T47D (cell line): ENCODE results near the gene PIN4.

ENCODE experiments used
- DNase-seq, 2 experiments: peaks; one replicate each; pipeline versions ENCODE4 v3.0.0 to v3.0.0-alpha.2; 2011 to 2012; ENCODE audit warnings: low read depth in 1 of 2, low spot score in 1 of 2
- JUND ChIP-seq: IDR thresholded peaks from 2 replicates; pipeline ENCODE4 v1.6.1; 2012; ENCODE audit warnings: low read depth
- in situ Hi-C: cut with HindIII; loops from 2 replicates; pipeline ENCODE4 v1.10.0; 2016; ENCODE audit warnings: low sequenced_read_pairs, low pct_unique_long_range_greater_than_20kb

Gene PIN4

DNA sequence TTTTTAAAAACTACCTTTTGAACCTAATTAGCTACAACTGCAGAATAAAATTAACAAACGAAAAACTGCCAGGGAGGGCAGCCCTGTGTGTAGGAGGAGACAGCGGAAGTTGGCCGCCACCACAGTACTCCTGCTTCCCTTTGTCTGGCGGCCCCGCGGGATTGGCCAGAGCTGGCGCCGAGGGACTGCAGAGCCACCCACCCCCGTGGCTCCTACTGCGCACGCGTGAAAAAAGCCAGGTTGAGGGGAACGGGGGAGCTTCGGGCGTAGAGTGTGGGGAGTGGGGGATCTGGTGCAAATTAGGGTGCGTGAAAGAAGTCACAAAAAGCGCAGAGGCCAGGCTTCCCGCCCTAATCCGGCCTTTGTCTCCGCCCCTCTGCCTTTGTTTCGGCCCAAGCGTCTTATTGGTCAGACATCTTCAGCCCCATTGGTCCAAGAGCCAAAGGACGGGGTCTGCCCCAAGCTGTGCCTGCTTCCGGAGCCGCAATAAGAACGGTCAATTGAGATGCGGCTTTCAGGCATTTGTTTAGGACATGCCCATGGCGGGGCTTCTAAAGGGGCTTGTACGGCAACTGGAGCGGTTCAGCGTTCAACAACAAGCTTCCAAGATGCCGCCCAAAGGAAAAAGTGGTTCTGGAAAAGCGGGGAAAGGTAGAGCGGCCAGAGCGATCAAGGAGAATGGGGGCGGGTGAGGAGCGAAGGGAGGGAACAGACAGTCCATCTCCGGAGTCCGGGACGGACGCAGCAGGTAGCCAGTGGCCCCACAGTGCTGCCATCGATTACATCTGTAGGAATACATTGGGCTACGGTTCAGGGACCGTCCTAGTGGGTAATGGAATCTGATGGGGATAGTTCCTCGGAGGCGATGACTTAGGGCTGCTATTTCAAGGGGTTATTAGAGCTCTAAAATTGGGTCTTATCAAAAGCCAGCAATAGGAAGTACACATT, at the start of gene PIN4:
Gene PIN4, plus strand, starts transcription at position 580 of the 948 bp plus-strand sequence. Its CDS starts 29 bp downstream, at position 609.
- in situ Hi-C loops, result no loop called here
- DNase-seq, result peak; percentile 50 to 95
- TF ChIP-seq JUND, result no peak

GRCh38 chrX:72132456-72132855, 49.1 kb upstream of the PIN4 start:
- in situ Hi-C loops, result no loop called here
- TF ChIP-seq JUND, result no peak

GRCh38 chrX:72133851-72134546, 47.6 kb upstream of the PIN4 start:
- in situ Hi-C loops, result no loop called here
- TF ChIP-seq JUND, result no peak
- no peak for DNase-seq

More at GRCh38 chrX:72132456-72132855, 49.1 kb upstream of the PIN4 start:
- DNase-seq, result no peak

- TF ChIP-seq JUND, result no peak
- in situ Hi-C loops, result no loop called here
- DNase-seq, result no peak
Measured at GRCh38 chrX:72137846-72138495, 43.6 kb upstream of the PIN4 start.

GRCh38 chrX:72139538-72139937, 42.0 kb upstream of the PIN4 start:
- TF ChIP-seq JUND, result no peak
- no peak for DNase-seq
- in situ Hi-C loops, result no loop called here

DNA sequence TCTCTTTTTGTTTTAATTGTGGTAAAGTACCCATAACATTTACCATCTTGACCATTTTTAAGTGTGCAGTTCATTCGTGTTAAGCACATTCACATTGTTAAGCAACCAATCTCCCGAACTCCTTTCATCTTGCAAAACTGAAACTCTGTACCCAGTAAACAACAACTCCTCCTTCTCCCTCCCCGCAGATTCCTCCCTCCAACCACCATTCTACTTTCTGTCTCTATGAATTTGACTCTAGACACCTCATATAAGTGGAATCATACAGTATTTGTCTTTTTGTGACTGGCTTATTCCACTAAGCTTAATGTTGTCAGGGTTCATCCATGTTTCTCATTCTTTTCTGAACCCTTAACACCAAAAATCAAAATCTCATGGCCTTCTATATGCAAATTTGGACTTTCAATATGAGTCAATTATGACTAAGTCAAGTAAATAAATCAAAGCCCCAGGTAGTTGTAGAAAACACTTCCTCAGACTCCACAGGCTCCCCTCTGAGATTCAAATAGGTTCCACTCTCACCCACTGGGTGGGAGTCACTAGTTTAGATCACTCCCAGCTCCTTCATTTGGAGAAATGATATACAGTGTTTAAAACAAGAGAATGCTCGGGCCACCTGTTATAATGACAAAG, 40.1 kb upstream of the PIN4 start:
- TF ChIP-seq JUND, result no peak
- no peak for DNase-seq
- in situ Hi-C loops, result no loop called here

DNA sequence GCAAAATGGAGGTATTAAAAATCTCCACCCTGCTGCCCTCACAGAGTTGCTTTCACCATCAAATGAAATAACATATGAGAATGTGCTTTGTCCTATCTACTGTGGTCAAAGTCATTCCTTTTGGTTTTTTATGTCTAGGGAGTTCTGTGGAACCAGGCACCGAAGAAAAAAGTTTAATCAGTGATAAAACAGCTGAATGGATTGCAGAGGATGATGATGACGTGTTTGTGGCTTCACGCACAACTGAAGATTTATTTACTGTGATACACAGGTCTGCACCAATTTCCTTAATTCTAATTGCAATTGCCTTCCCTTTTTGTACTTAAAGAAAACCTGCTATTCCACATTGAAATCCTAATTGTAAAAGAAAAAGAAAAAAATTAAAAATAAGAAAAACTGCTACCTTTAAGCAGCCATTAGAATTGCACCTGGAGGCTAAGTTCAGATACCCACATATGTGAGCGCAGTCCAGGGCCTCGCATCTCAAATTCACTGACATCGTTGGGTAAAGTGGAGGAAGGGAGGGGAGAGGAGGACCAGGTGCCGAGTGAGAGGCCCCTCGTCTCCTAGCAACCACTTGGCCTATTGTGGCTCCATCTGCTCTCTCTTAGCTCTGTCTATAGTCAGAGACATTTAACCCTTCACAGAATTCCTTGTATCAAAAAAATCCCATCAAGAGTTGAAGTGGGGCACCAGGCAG, 39.3 kb upstream of the PIN4 start:
- DNase-seq, result no peak
- in situ Hi-C loops, result no loop called here
- no peak for TF ChIP-seq JUND

- TF ChIP-seq JUND, result no peak
- in situ Hi-C loops, result no loop called here
- DNase-seq, result no peak
Measured at GRCh38 chrX:72142794-72143608, 38.6 kb upstream of the PIN4 start.

DNA sequence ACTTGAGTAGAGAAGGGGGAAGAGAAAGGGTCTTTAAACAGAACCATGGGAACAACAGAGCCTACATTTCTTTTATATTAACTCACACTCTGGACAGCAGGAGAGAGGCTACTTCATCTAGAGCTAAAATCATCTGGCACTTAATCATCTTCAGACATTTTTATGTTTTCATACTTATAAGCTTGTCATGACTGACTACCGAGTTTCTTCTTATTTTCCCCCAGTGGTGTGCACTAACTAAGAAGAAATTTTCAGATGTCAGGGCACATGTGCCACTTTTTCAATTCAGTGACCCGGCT, 38.0 kb upstream of the PIN4 start:
- no peak for TF ChIP-seq JUND
- no peak for DNase-seq
- in situ Hi-C loops, result no loop called here

- in situ Hi-C loops, result no loop called here
- no peak for DNase-seq
- no peak for TF ChIP-seq JUND
Measured at GRCh38 chrX:72145181-72145580, 36.4 kb upstream of the PIN4 start.

DNA sequence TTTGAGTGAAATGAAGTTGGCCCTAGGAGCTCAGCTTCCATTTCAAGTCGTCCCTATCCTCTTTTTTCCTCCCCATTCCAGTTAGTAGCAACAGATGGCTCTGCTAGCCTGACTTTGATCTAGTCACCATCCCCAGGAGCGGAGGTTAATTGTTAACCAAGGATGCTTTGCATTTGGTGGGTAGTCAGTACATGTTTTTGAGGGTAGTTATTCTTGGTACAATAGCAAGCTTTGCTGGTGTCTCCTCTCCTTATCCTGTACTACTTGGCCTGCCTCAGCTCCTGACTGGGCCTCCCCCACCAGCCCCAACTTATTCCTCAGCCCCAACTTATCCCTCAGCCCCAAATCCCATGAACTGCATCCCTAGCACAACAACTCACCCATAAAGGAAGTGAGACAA, 35.0 kb upstream of the PIN4 start:
- in situ Hi-C loops, result no loop called here
- no peak for DNase-seq

More for the DNA sequence above, 35.0 kb upstream of the PIN4 start:
- no peak for TF ChIP-seq JUND
